ENCODE measurements around the gene EPHA8. TPM values are rescaled to one million over a fixed set of nuclear protein-coding genes. Genes with fewer than 3 reads are reported as not detected.

Gene EPHA8
- total RNA-seq, 1 donor from 2014 or later = 0.69 TPM

- H3K27ac Mint-ChIP-seq (ENCODE audit: unreplicated experiment) = no peak overlapping the region
These were observed 12.9 kb downstream of the EPHA8 start for GRCh38 chr1:22576150-22576544.

DNA sequence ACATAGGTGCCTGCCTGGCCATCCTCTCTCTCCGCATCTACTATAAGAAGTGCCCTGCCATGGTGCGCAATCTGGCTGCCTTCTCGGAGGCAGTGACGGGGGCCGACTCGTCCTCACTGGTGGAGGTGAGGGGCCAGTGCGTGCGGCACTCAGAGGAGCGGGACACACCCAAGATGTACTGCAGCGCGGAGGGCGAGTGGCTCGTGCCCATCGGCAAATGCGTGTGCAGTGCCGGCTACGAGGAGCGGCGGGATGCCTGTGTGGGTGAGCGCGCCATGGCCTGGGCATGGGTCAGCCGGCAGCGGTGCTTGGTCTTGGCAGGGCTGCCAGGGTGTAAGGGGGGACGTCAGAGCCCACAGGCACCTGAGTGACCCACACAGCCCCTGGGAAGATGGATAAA is 13.3 kb downstream of the EPHA8 start:
- Mint-ChIP-seq H3K9me3 (ENCODE audit: unreplicated experiment) (peaks cover 14% of the 10 kb centered on the region), H3K27me3 (ENCODE audit: unreplicated experiment) (peaks cover 23% of the 10 kb centered on the region), H3K27ac (ENCODE audit: unreplicated experiment) (no peak overlapping the region), H3K4me3 (ENCODE audit: unreplicated experiment) (no peak overlapping the region), H3K36me3 (ENCODE audit: unreplicated experiment) (no peaks in the 10 kb centered on the region), H3K4me1 (ENCODE audit: low read depth, unreplicated experiment) (peaks cover 4% of the 10 kb centered on the region)
- TF ChIP-seq CTCF (IDR thresholded peaks at IDR 0.05; ENCODE audit: partially characterized antibody, unreplicated experiment) = no peak
- DNase-seq = no peak

More at GRCh38 chr1:22576150-22576544, 12.9 kb downstream of the EPHA8 start:
- Mint-ChIP-seq H3K9me3 (ENCODE audit: unreplicated experiment) (peaks cover 14% of the 10 kb centered on the region), H3K4me3 (ENCODE audit: unreplicated experiment) (no peak overlapping the region), H3K4me1 (ENCODE audit: low read depth, unreplicated experiment) (peaks cover 4% of the 10 kb centered on the region), H3K36me3 (ENCODE audit: unreplicated experiment) (no peaks in the 10 kb centered on the region), H3K27me3 (ENCODE audit: unreplicated experiment) (peaks cover 23% of the 10 kb centered on the region)
- no peak for TF ChIP-seq CTCF (IDR thresholded peaks at IDR 0.05; ENCODE audit: partially characterized antibody, unreplicated experiment)
- no peak for DNase-seq

GRCh38 chr1:22578732-22579361 is 15.6 kb downstream of the EPHA8 start:
- TF ChIP-seq CTCF (IDR thresholded peaks at IDR 0.05; ENCODE audit: partially characterized antibody, unreplicated experiment) = no peak
- peaks cover 14% of the 10 kb centered on the region for H3K9me3 Mint-ChIP-seq (ENCODE audit: unreplicated experiment)
- H3K4me1 Mint-ChIP-seq (ENCODE audit: low read depth, unreplicated experiment) = peaks cover 4% of the 10 kb centered on the region
- no peak overlapping the region for H3K27ac Mint-ChIP-seq (ENCODE audit: unreplicated experiment)
- no peak overlapping the region for H3K4me3 Mint-ChIP-seq (ENCODE audit: unreplicated experiment)
- no peak for DNase-seq
- H3K27me3 Mint-ChIP-seq (ENCODE audit: unreplicated experiment) = peaks cover 21% of the 10 kb centered on the region
- H3K36me3 Mint-ChIP-seq (ENCODE audit: unreplicated experiment) = no peaks in the 10 kb centered on the region

- Mint-ChIP-seq H3K4me1 (ENCODE audit: low read depth, unreplicated experiment) (peaks cover 4% of the 10 kb centered on the region), H3K36me3 (ENCODE audit: unreplicated experiment) (no peaks in the 10 kb centered on the region), H3K27me3 (ENCODE audit: unreplicated experiment) (peaks cover 14% of the 10 kb centered on the region), H3K9me3 (ENCODE audit: unreplicated experiment) (peaks cover 14% of the 10 kb centered on the region), H3K4me3 (ENCODE audit: unreplicated experiment) (no peak overlapping the region), H3K27ac (ENCODE audit: unreplicated experiment) (no peak overlapping the region)
- TF ChIP-seq CTCF (IDR thresholded peaks at IDR 0.05; ENCODE audit: partially characterized antibody, unreplicated experiment) = no peak
- no peak for DNase-seq
These were observed 16.4 kb downstream of the EPHA8 start for GRCh38 chr1:22579541-22580155.
